ENCODE data around the gene HNRNPU.

Gene HNRNPU

GRCh38 chr1:244860914-244861610 is 3.3 kb downstream of the HNRNPU start:
- Histone ChIP-seq H3K36me3 (ENCODE audit: control insufficient read depth, insufficient read depth, low read length) (peaks cover 3% of the 10 kb centered on the region), H3K27me3 (ENCODE audit: control insufficient read depth, insufficient read depth, low read length) (no peaks in the 10 kb centered on the region), H3K9ac (ENCODE audit: low read length) (peak overlapping the region; percentile 22), H3K4me1 (ENCODE audit: control insufficient read depth, insufficient read depth, low read length) (peaks cover 28% of the 10 kb centered on the region), H3K4me3 (ENCODE audit: low read length) (no peak overlapping the region), H3K9me3 (ENCODE audit: control insufficient read depth, low read length) (no peaks in the 10 kb centered on the region)

GRCh38 chr1:244860078-244860477 is 4.3 kb downstream of the HNRNPU start:
- H3K36me3 ChIP-seq (ENCODE audit: control insufficient read depth, insufficient read depth, low read length) = peaks cover 3% of the 10 kb centered on the region
- H3K27me3 ChIP-seq (ENCODE audit: control insufficient read depth, insufficient read depth, low read length) = no peaks in the 10 kb centered on the region
- H3K9me3 ChIP-seq (ENCODE audit: control insufficient read depth, low read length) = no peaks in the 10 kb centered on the region
- no peak overlapping the region for H3K4me3 ChIP-seq (ENCODE audit: low read length)
- H3K4me1 ChIP-seq (ENCODE audit: control insufficient read depth, insufficient read depth, low read length) = peaks cover 24% of the 10 kb centered on the region
- no peak overlapping the region for H3K9ac ChIP-seq (ENCODE audit: low read length)

- Histone ChIP-seq H3K36me3 (ENCODE audit: control insufficient read depth, insufficient read depth, low read length) (peaks cover 3% of the 10 kb centered on the region), H3K9me3 (ENCODE audit: control insufficient read depth, low read length) (no peaks in the 10 kb centered on the region), H3K9ac (ENCODE audit: low read length) (no peak overlapping the region), H3K4me1 (ENCODE audit: control insufficient read depth, insufficient read depth, low read length) (peaks cover 22% of the 10 kb centered on the region), H3K27me3 (ENCODE audit: control insufficient read depth, insufficient read depth, low read length) (no peaks in the 10 kb centered on the region), H3K4me3 (ENCODE audit: low read length) (no peak overlapping the region)
Observed at GRCh38 chr1:244858357-244858756, 6.0 kb downstream of the HNRNPU start.

- Histone ChIP-seq H3K36me3 (ENCODE audit: control insufficient read depth, insufficient read depth, low read length) (peaks cover 3% of the 10 kb centered on the region), H3K4me1 (ENCODE audit: control insufficient read depth, insufficient read depth, low read length) (peaks cover 22% of the 10 kb centered on the region), H3K27me3 (ENCODE audit: control insufficient read depth, insufficient read depth, low read length) (no peaks in the 10 kb centered on the region), H3K9ac (ENCODE audit: low read length) (no peak overlapping the region), H3K4me3 (ENCODE audit: low read length) (no peak overlapping the region), H3K9me3 (ENCODE audit: control insufficient read depth, low read length) (no peaks in the 10 kb centered on the region)
Observed at GRCh38 chr1:244857761-244858160, 6.6 kb downstream of the HNRNPU start.

- no peak overlapping the region for H3K4me3 ChIP-seq (ENCODE audit: low read length)
- no peaks in the 10 kb centered on the region for H3K27me3 ChIP-seq (ENCODE audit: control insufficient read depth, insufficient read depth, low read length)
- H3K9ac ChIP-seq (ENCODE audit: low read length) = no peak overlapping the region
- peaks cover 6% of the 10 kb centered on the region for H3K4me1 ChIP-seq (ENCODE audit: control insufficient read depth, insufficient read depth, low read length)
- no peaks in the 10 kb centered on the region for H3K9me3 ChIP-seq (ENCODE audit: control insufficient read depth, low read length)
- H3K36me3 ChIP-seq (ENCODE audit: control insufficient read depth, insufficient read depth, low read length) = peaks cover 3% of the 10 kb centered on the region
Observed at GRCh38 chr1:244854865-244855578, 9.3 kb downstream of the HNRNPU start.

- no peaks in the 10 kb centered on the region for H3K4me1 ChIP-seq (ENCODE audit: control insufficient read depth, insufficient read depth, low read length)
- H3K36me3 ChIP-seq (ENCODE audit: control insufficient read depth, insufficient read depth, low read length) = peaks cover 3% of the 10 kb centered on the region
Observed at GRCh38 chr1:244854166-244854565, 10.2 kb downstream of the HNRNPU start.

GRCh38 chr1:244852694-244853093 is 11.6 kb downstream of the HNRNPU start:
- H3K4me3 ChIP-seq (ENCODE audit: low read length) = no peak overlapping the region
- no peaks in the 10 kb centered on the region for H3K4me1 ChIP-seq (ENCODE audit: control insufficient read depth, insufficient read depth, low read length)
- H3K27me3 ChIP-seq (ENCODE audit: control insufficient read depth, insufficient read depth, low read length) = no peaks in the 10 kb centered on the region
- no peaks in the 10 kb centered on the region for H3K36me3 ChIP-seq (ENCODE audit: control insufficient read depth, insufficient read depth, low read length)
- H3K9me3 ChIP-seq (ENCODE audit: control insufficient read depth, low read length) = no peaks in the 10 kb centered on the region
- no peak overlapping the region for H3K9ac ChIP-seq (ENCODE audit: low read length)

More at GRCh38 chr1:244854166-244854565, 10.2 kb downstream of the HNRNPU start:
- Histone ChIP-seq H3K9ac (ENCODE audit: low read length) (no peak overlapping the region), H3K4me3 (ENCODE audit: low read length) (no peak overlapping the region), H3K9me3 (ENCODE audit: control insufficient read depth, low read length) (no peaks in the 10 kb centered on the region), H3K27me3 (ENCODE audit: control insufficient read depth, insufficient read depth, low read length) (no peaks in the 10 kb centered on the region)

- Histone ChIP-seq H3K9ac (ENCODE audit: low read length) (no peak overlapping the region), H3K4me1 (ENCODE audit: control insufficient read depth, insufficient read depth, low read length) (no peaks in the 10 kb centered on the region), H3K27me3 (ENCODE audit: control insufficient read depth, insufficient read depth, low read length) (no peaks in the 10 kb centered on the region), H3K36me3 (ENCODE audit: control insufficient read depth, insufficient read depth, low read length) (no peaks in the 10 kb centered on the region), H3K9me3 (ENCODE audit: control insufficient read depth, low read length) (no peaks in the 10 kb centered on the region), H3K4me3 (ENCODE audit: low read length) (no peak overlapping the region)
Observed at GRCh38 chr1:244851546-244852231, 12.7 kb downstream of the HNRNPU start.

GRCh38 chr1:244850896-244851295 is 13.4 kb downstream of the HNRNPU start:
- Histone ChIP-seq H3K9ac (ENCODE audit: low read length) (no peak overlapping the region), H3K27me3 (ENCODE audit: control insufficient read depth, insufficient read depth, low read length) (no peaks in the 10 kb centered on the region), H3K36me3 (ENCODE audit: control insufficient read depth, insufficient read depth, low read length) (no peaks in the 10 kb centered on the region), H3K9me3 (ENCODE audit: control insufficient read depth, low read length) (no peaks in the 10 kb centered on the region), H3K4me3 (ENCODE audit: low read length) (no peak overlapping the region), H3K4me1 (ENCODE audit: control insufficient read depth, insufficient read depth, low read length) (no peaks in the 10 kb centered on the region)

GRCh38 chr1:244850099-244850852 is 14.1 kb downstream of the HNRNPU start:
- Histone ChIP-seq H3K4me1 (ENCODE audit: control insufficient read depth, insufficient read depth, low read length) (no peaks in the 10 kb centered on the region), H3K9me3 (ENCODE audit: control insufficient read depth, low read length) (no peaks in the 10 kb centered on the region), H3K36me3 (ENCODE audit: control insufficient read depth, insufficient read depth, low read length) (no peaks in the 10 kb centered on the region), H3K4me3 (ENCODE audit: low read length) (no peak overlapping the region), H3K9ac (ENCODE audit: low read length) (no peak overlapping the region), H3K27me3 (ENCODE audit: control insufficient read depth, insufficient read depth, low read length) (no peaks in the 10 kb centered on the region)

GRCh38 chr1:244849189-244849866 is 15.0 kb downstream of the HNRNPU start:
- no peaks in the 10 kb centered on the region for H3K4me1 ChIP-seq (ENCODE audit: control insufficient read depth, insufficient read depth, low read length)
- no peaks in the 10 kb centered on the region for H3K9me3 ChIP-seq (ENCODE audit: control insufficient read depth, low read length)
- H3K9ac ChIP-seq (ENCODE audit: low read length) = no peak overlapping the region
- no peaks in the 10 kb centered on the region for H3K36me3 ChIP-seq (ENCODE audit: control insufficient read depth, insufficient read depth, low read length)
- H3K4me3 ChIP-seq (ENCODE audit: low read length) = no peak overlapping the region
- H3K27me3 ChIP-seq (ENCODE audit: control insufficient read depth, insufficient read depth, low read length) = no peaks in the 10 kb centered on the region
